Measurements from ENCODE around the gene SESN1. TPM values are rescaled to one million over a fixed set of nuclear protein-coding genes. Genes with fewer than 3 reads are reported as not detected.

Gene SESN1
- total and polyA plus RNA-seq, 9 donors, result 34.8 to 47.9 (median 40.9) TPM

GRCh38 chr6:109052018-109052651, 42.5 kb downstream of the SESN1 start:
- Histone ChIP-seq H3K9me3 (replicated peaks; ENCODE audit: control insufficient read depth, low read depth, low read length) (no peaks in the 10 kb centered on the region), H3K4me3 (ENCODE audit: low read length) (no peak overlapping the region), H3K4me1 (ENCODE audit: control insufficient read depth, insufficient read depth, low read length) (no peaks in the 10 kb centered on the region), H3K27me3 (ENCODE audit: control insufficient read depth, insufficient read depth, low read length) (no peaks in the 10 kb centered on the region), H3K36me3 (ENCODE audit: control insufficient read depth, insufficient read depth, low read length) (no peaks in the 10 kb centered on the region), H3K27ac (ENCODE audit: low read length) (no peak overlapping the region)
- no peak for DNase-seq

- Histone ChIP-seq H3K4me3 (ENCODE audit: low read length) (no peak overlapping the region), H3K27me3 (ENCODE audit: control insufficient read depth, insufficient read depth, low read length) (no peaks in the 10 kb centered on the region), H3K4me1 (ENCODE audit: control insufficient read depth, insufficient read depth, low read length) (no peaks in the 10 kb centered on the region), H3K27ac (ENCODE audit: low read length) (no peak overlapping the region), H3K9me3 (replicated peaks; ENCODE audit: control insufficient read depth, low read depth, low read length) (no peaks in the 10 kb centered on the region), H3K36me3 (ENCODE audit: control insufficient read depth, insufficient read depth, low read length) (no peaks in the 10 kb centered on the region)
- WGBS (ENCODE audit: insufficient coverage), result no CpG with 5 or more reads among the region's 1 CpG
- no peak for DNase-seq
These were observed 43.2 kb downstream of the SESN1 start for GRCh38 chr6:109051301-109052017.

- Histone ChIP-seq H3K36me3 (ENCODE audit: control insufficient read depth, insufficient read depth, low read length) (no peaks in the 10 kb centered on the region), H3K27ac (ENCODE audit: low read length) (no peak overlapping the region), H3K4me3 (ENCODE audit: low read length) (no peak overlapping the region), H3K27me3 (ENCODE audit: control insufficient read depth, insufficient read depth, low read length) (no peaks in the 10 kb centered on the region), H3K4me1 (ENCODE audit: control insufficient read depth, insufficient read depth, low read length) (no peaks in the 10 kb centered on the region), H3K9me3 (replicated peaks; ENCODE audit: control insufficient read depth, low read depth, low read length) (no peaks in the 10 kb centered on the region)
- no peak for DNase-seq
- no CpG with 5 or more reads among the region's 1 CpG for WGBS (ENCODE audit: insufficient coverage)
These were observed 44.1 kb downstream of the SESN1 start for GRCh38 chr6:109050447-109051102.

- Histone ChIP-seq H3K4me1 (ENCODE audit: control insufficient read depth, insufficient read depth, low read length) (no peaks in the 10 kb centered on the region), H3K4me3 (ENCODE audit: low read length) (no peak overlapping the region), H3K27ac (ENCODE audit: low read length) (no peak overlapping the region), H3K27me3 (ENCODE audit: control insufficient read depth, insufficient read depth, low read length) (no peaks in the 10 kb centered on the region), H3K9me3 (replicated peaks; ENCODE audit: control insufficient read depth, low read depth, low read length) (no peaks in the 10 kb centered on the region), H3K36me3 (ENCODE audit: control insufficient read depth, insufficient read depth, low read length) (no peaks in the 10 kb centered on the region)
- 83% methylated on average over 1 of the region's 2 CpGs for WGBS (ENCODE audit: insufficient coverage)
- no peak for DNase-seq
These were observed 44.6 kb downstream of the SESN1 start for GRCh38 chr6:109050012-109050411.

- no peaks in the 10 kb centered on the region for H3K9me3 ChIP-seq (replicated peaks; ENCODE audit: control insufficient read depth, low read depth, low read length)
- H3K27ac ChIP-seq (ENCODE audit: low read length), result no peak overlapping the region
- WGBS (ENCODE audit: insufficient coverage), result no CpG with 5 or more reads among the region's 3 CpGs
- H3K4me1 ChIP-seq (ENCODE audit: control insufficient read depth, insufficient read depth, low read length), result no peaks in the 10 kb centered on the region
- no peaks in the 10 kb centered on the region for H3K27me3 ChIP-seq (ENCODE audit: control insufficient read depth, insufficient read depth, low read length)
- no peak overlapping the region for H3K4me3 ChIP-seq (ENCODE audit: low read length)
- DNase-seq, result no peak
- no peaks in the 10 kb centered on the region for H3K36me3 ChIP-seq (ENCODE audit: control insufficient read depth, insufficient read depth, low read length)
These were observed 45.8 kb downstream of the SESN1 start for GRCh38 chr6:109048670-109049415.

GRCh38 chr6:109048176-109048575, 46.5 kb downstream of the SESN1 start:
- Histone ChIP-seq H3K36me3 (ENCODE audit: control insufficient read depth, insufficient read depth, low read length) (no peaks in the 10 kb centered on the region), H3K4me1 (ENCODE audit: control insufficient read depth, insufficient read depth, low read length) (no peaks in the 10 kb centered on the region), H3K4me3 (ENCODE audit: low read length) (no peak overlapping the region), H3K27me3 (ENCODE audit: control insufficient read depth, insufficient read depth, low read length) (no peaks in the 10 kb centered on the region), H3K9me3 (replicated peaks; ENCODE audit: control insufficient read depth, low read depth, low read length) (no peaks in the 10 kb centered on the region), H3K27ac (ENCODE audit: low read length) (no peak overlapping the region)
- DNase-seq, result no peak
- WGBS (ENCODE audit: insufficient coverage), result no CpG with 5 or more reads among the region's 1 CpG

- 100% methylated on average over 1 of the region's 1 CpG for WGBS (ENCODE audit: insufficient coverage)
- Histone ChIP-seq H3K9me3 (replicated peaks; ENCODE audit: control insufficient read depth, low read depth, low read length) (no peaks in the 10 kb centered on the region), H3K4me1 (ENCODE audit: control insufficient read depth, insufficient read depth, low read length) (no peaks in the 10 kb centered on the region), H3K36me3 (ENCODE audit: control insufficient read depth, insufficient read depth, low read length) (no peaks in the 10 kb centered on the region), H3K27me3 (ENCODE audit: control insufficient read depth, insufficient read depth, low read length) (no peaks in the 10 kb centered on the region), H3K27ac (ENCODE audit: low read length) (no peak overlapping the region), H3K4me3 (ENCODE audit: low read length) (no peak overlapping the region)
- no peak for DNase-seq
These were observed 49.2 kb downstream of the SESN1 start for GRCh38 chr6:109045493-109045892.

GRCh38 chr6:109039795-109040194, 54.9 kb downstream of the SESN1 start:
- no CpG with 5 or more reads among the region's 2 CpGs for WGBS (ENCODE audit: insufficient coverage)
- Histone ChIP-seq H3K9me3 (replicated peaks; ENCODE audit: control insufficient read depth, low read depth, low read length) (no peaks in the 10 kb centered on the region), H3K36me3 (ENCODE audit: control insufficient read depth, insufficient read depth, low read length) (no peaks in the 10 kb centered on the region), H3K27me3 (ENCODE audit: control insufficient read depth, insufficient read depth, low read length) (no peaks in the 10 kb centered on the region), H3K4me1 (ENCODE audit: control insufficient read depth, insufficient read depth, low read length) (no peaks in the 10 kb centered on the region), H3K27ac (ENCODE audit: low read length) (no peak overlapping the region), H3K4me3 (ENCODE audit: low read length) (no peak overlapping the region)
- DNase-seq, result peak; percentile 53

- no peak overlapping the region for H3K4me3 ChIP-seq (ENCODE audit: low read length)
- H3K27ac ChIP-seq (ENCODE audit: low read length), result no peak overlapping the region
- H3K36me3 ChIP-seq (ENCODE audit: control insufficient read depth, insufficient read depth, low read length), result no peaks in the 10 kb centered on the region
- no peaks in the 10 kb centered on the region for H3K27me3 ChIP-seq (ENCODE audit: control insufficient read depth, insufficient read depth, low read length)
- H3K9me3 ChIP-seq (replicated peaks; ENCODE audit: control insufficient read depth, low read depth, low read length), result no peaks in the 10 kb centered on the region
- DNase-seq, result no peak
- H3K4me1 ChIP-seq (ENCODE audit: control insufficient read depth, insufficient read depth, low read length), result no peaks in the 10 kb centered on the region
These were observed 55.7 kb downstream of the SESN1 start for GRCh38 chr6:109038837-109039398.

All from muscle of leg (tissue), 11 donors.